ENCODE data around the gene PPP6R2. TPM values are rescaled to one million over a fixed set of nuclear protein-coding genes. Genes with fewer than 3 reads are reported as not detected.
A peak's percentile ranks its signal among the peaks of the same experiment; 100 is the strongest.

PPP6R2 gene
- total RNA-seq, 2 experiments from 2014 or later = 62.3 to 64.5 TPM

DNA sequence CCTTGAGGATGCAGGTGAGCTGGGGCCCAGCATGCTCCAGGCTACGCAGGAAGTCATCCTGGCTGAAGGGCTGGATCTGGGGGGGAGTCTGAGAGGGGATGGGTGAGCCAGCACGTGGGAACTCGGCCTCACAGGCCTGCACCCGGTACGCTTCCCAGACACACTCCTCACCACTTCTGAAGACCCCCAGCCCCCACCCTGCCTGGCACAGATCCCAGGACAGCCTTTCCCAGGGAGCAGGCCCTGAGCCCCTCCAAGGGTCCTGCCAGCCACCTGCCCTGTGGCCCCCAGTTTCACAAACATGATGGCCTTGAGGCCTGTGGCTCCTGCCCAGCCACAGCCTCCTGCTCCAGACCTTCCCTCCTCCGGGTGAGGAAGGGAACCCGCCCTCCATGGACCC, 30.1 kb upstream of the PPP6R2 start:
- Histone ChIP-seq H3K4me1 (ENCODE audit: insufficient read depth, low read length, poor library complexity, severe bottlenecking) (peaks cover 63% of the 10 kb centered on the region), H3K9me2 (ENCODE audit: insufficient read depth, low read length) (no peaks in the 10 kb centered on the region), H3K4me3 (ENCODE audit: low read depth, low read length, poor library complexity, severe bottlenecking) (peak overlapping the region; percentile 48), H3K4me2 (ENCODE audit: low read length) (peak overlapping the region; percentile 70), H2AFZ (ENCODE audit: low read length) (no peak overlapping the region), H3K27ac (ENCODE audit: low read depth, low read length, poor library complexity, severe bottlenecking) (no peak overlapping the region), H3K79me2 (ENCODE audit: insufficient read depth, low read depth, low read length) (no peaks in the 10 kb centered on the region), H3K36me3 (ENCODE audit: insufficient read depth, low read length) (no peaks in the 10 kb centered on the region), H4K20me1 (ENCODE audit: insufficient read depth, low read length) (no peaks in the 10 kb centered on the region), H3K9me3 (ENCODE audit: low read length) (no peaks in the 10 kb centered on the region)
- POLR2A ChIA-PET = no interaction called here
- intact Hi-C loops (cut with micrococcal nuclease; ENCODE audit: unreplicated experiment) = no loop called here
- DNase-seq (ENCODE audit: low spot score) = no peak
- BruUV-seq (replicated peaks) = no TSS peak
- CTCF ChIA-PET (ENCODE audit: unreplicated experiment) = no interaction called here
- TF ChIP-seq, protein P1, sequence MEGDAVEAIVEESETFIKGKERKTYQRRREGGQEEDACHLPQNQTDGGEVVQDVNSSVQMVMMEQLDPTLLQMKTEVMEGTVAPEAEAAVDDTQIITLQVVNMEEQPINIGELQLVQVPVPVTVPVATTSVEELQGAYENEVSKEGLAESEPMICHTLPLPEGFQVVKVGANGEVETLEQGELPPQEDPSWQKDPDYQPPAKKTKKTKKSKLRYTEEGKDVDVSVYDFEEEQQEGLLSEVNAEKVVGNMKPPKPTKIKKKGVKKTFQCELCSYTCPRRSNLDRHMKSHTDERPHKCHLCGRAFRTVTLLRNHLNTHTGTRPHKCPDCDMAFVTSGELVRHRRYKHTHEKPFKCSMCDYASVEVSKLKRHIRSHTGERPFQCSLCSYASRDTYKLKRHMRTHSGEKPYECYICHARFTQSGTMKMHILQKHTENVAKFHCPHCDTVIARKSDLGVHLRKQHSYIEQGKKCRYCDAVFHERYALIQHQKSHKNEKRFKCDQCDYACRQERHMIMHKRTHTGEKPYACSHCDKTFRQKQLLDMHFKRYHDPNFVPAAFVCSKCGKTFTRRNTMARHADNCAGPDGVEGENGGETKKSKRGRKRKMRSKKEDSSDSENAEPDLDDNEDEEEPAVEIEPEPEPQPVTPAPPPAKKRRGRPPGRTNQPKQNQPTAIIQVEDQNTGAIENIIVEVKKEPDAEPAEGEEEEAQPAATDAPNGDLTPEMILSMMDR (conservative IDR thresholded peaks at IDR 0.05; ENCODE audit: low read length) = no peak
- TF ChIP-seq EZH2phosphoT487 (IDR thresholded peaks at IDR 0.05; ENCODE audit: borderline replicate concordance, low read depth, low read length) = no peak

DNA sequence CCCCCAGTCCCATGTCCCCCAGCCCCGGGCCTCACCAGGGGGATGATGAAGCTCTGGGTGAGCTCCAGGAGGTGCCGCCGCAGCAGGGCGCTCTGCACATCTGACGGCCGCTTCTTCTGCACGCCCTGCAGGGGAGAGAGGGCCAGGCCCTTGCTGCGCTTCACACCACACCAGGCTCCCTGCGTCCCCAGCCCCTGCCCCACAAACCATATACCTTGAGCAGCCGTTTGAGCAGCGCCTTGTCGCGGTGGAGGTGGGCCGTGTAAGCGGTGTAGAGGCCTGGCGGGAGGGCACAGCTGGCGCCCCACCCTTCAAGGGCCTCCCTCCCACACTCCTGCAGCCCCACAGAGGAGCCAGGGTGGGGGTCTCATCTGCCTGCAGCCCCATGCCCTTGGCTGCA, 29.5 kb upstream of the PPP6R2 start:
- peak; percentile 47 for DNase-seq (ENCODE audit: low spot score)
- no peaks in the 10 kb centered on the region for H4K20me1 ChIP-seq (ENCODE audit: insufficient read depth, low read length)
- H3K79me2 ChIP-seq (ENCODE audit: insufficient read depth, low read depth, low read length) = no peaks in the 10 kb centered on the region
- TF ChIP-seq, protein P1 (conservative IDR thresholded peaks at IDR 0.05; ENCODE audit: low read length) = no peak
- TF ChIP-seq EZH2phosphoT487 (IDR thresholded peaks at IDR 0.05; ENCODE audit: borderline replicate concordance, low read depth, low read length) = no peak
- no peaks in the 10 kb centered on the region for H3K9me3 ChIP-seq (ENCODE audit: low read length)
- POLR2A ChIA-PET = interaction anchor here (2.6 kb wide), 1 partner anchor 9 kb away, joined by 10 read pairs; no protein-coding TSS in a partner anchor
- CTCF ChIA-PET (ENCODE audit: unreplicated experiment) = interaction anchor here (0.6 kb wide), 1 partner anchor 41 kb away, joined by 10 read pairs; no protein-coding TSS in a partner anchor
- no peaks in the 10 kb centered on the region for H3K36me3 ChIP-seq (ENCODE audit: insufficient read depth, low read length)
- no peak overlapping the region for H2AFZ ChIP-seq (ENCODE audit: low read length)
- BruUV-seq (replicated peaks) = no TSS peak
- peaks cover 63% of the 10 kb centered on the region for H3K4me1 ChIP-seq (ENCODE audit: insufficient read depth, low read length, poor library complexity, severe bottlenecking)
- peak overlapping the region; percentile 91 for H3K27ac ChIP-seq (ENCODE audit: low read depth, low read length, poor library complexity, severe bottlenecking)
- H3K4me3 ChIP-seq (ENCODE audit: low read depth, low read length, poor library complexity, severe bottlenecking) = peak overlapping the region; percentile 71
- intact Hi-C loops (cut with micrococcal nuclease; ENCODE audit: unreplicated experiment) = no loop called here
- no peaks in the 10 kb centered on the region for H3K9me2 ChIP-seq (ENCODE audit: insufficient read depth, low read length)
- peak overlapping the region; percentile 96 for H3K4me2 ChIP-seq (ENCODE audit: low read length)

DNA sequence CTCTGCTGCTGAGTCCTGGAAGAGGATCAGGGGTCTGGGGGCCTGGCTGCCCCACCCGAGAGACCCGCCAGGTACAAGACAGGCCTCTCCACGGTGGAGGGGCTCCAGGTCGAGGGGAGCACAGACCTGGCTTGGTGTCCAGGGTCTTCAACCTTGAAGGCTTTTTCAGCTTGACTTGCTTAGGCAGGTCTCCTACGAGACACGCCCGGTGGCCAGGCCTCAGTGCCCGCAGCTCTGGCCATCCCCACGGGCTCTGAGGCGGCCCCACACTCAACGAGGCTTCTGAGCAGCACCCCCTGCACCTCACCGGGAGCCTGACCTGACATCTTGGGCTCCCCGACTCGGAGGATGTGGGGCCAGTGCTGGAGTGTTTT, 29.1 kb upstream of the PPP6R2 start:
- peaks cover 63% of the 10 kb centered on the region for H3K4me1 ChIP-seq (ENCODE audit: insufficient read depth, low read length, poor library complexity, severe bottlenecking)
- DNase-seq (ENCODE audit: low spot score) = no peak

More for the DNA sequence above, 29.1 kb upstream of the PPP6R2 start:
- CTCF ChIA-PET (ENCODE audit: unreplicated experiment) = interaction anchor here (0.6 kb wide), 1 partner anchor 41 kb away, joined by 10 read pairs; no protein-coding TSS in a partner anchor
- Histone ChIP-seq H3K9me3 (ENCODE audit: low read length) (no peaks in the 10 kb centered on the region), H3K9me2 (ENCODE audit: insufficient read depth, low read length) (no peaks in the 10 kb centered on the region), H3K79me2 (ENCODE audit: insufficient read depth, low read depth, low read length) (no peaks in the 10 kb centered on the region), H3K4me3 (ENCODE audit: low read depth, low read length, poor library complexity, severe bottlenecking) (peak overlapping the region; percentile 71), H3K36me3 (ENCODE audit: insufficient read depth, low read length) (no peaks in the 10 kb centered on the region), H4K20me1 (ENCODE audit: insufficient read depth, low read length) (no peaks in the 10 kb centered on the region), H2AFZ (ENCODE audit: low read length) (no peak overlapping the region), H3K27ac (ENCODE audit: low read depth, low read length, poor library complexity, severe bottlenecking) (peak overlapping the region; percentile 91), H3K4me2 (ENCODE audit: low read length) (peak overlapping the region; percentile 96)
- TF ChIP-seq, protein P1 (conservative IDR thresholded peaks at IDR 0.05; ENCODE audit: low read length) = no peak
- TF ChIP-seq EZH2phosphoT487 (IDR thresholded peaks at IDR 0.05; ENCODE audit: borderline replicate concordance, low read depth, low read length) = no peak
- intact Hi-C loops (cut with micrococcal nuclease; ENCODE audit: unreplicated experiment) = loop anchor here (1.0 kb wide), 2 partner anchors 13 to 22 kb away; partner anchors contain the start of gene DENND6B
- POLR2A ChIA-PET = interaction anchor here (2.6 kb wide), 1 partner anchor 10 kb away, joined by 10 read pairs; no protein-coding TSS in a partner anchor
- TSS peak; percentile 59 for BruUV-seq (replicated peaks)
